HepG2 (cell line): ENCODE results near the gene HMBS. TPM values are rescaled to one million over a fixed set of nuclear protein-coding genes. Genes with fewer than 3 reads are reported as not detected.

ENCODE experiments used
- ARHGAP35 ChIP-seq: sonication (generic); formaldehyde crosslinking; IDR thresholded peaks from 2 replicates; pipeline ENCODE4 v1.9.0; 2022; ENCODE audit warnings: mild to moderate bottlenecking, inconsistent platforms, moderate library complexity, missing genetic modification reagents, borderline replicate concordance
- ARID5B ChIP-seq: IDR thresholded peaks from 2 replicates; pipeline ENCODE4 v1.4.0; 2020; ENCODE audit warnings: mild to moderate bottlenecking, missing genetic modification reagents
- EEA1 ChIP-seq: sonication (generic); formaldehyde crosslinking; IDR thresholded peaks from 2 replicates; pipeline ENCODE4 v1.5.1; 2020; ENCODE audit warnings: mild to moderate bottlenecking, missing genetic modification reagents, borderline replicate concordance
- GABPB1 ChIP-seq: IDR thresholded peaks from 2 replicates; pipeline ENCODE4 v1.6.1; 2016; ENCODE audit warnings: mild to moderate bottlenecking, missing genetic modification reagents, moderate library complexity, missing compliant biosample characterization
- JUND ChIP-seq: sonication (generic); formaldehyde crosslinking; IDR thresholded peaks from 2 replicates; pipeline ENCODE4 v1.8.0; 2022; ENCODE audit warnings: mild to moderate bottlenecking, missing genetic modification reagents
- MIER3 ChIP-seq: IDR thresholded peaks from 2 replicates; pipeline ENCODE4 v1.6.1; 2016; ENCODE audit warnings: missing compliant biosample characterization, borderline replicate concordance
- MYC ChIP-seq: sonication (generic); formaldehyde crosslinking; IDR thresholded peaks from 2 replicates; pipeline ENCODE4 v1.9.0; 2021; ENCODE audit warnings: missing genetic modification reagents, borderline replicate concordance
- PREB ChIP-seq: sonication (generic); formaldehyde crosslinking; IDR thresholded peaks from 2 replicates; pipeline ENCODE4 v1.4.0; 2020; ENCODE audit warnings: missing genetic modification reagents
- PRMT3 ChIP-seq: sonication (generic); formaldehyde crosslinking; IDR thresholded peaks from 2 replicates; pipeline ENCODE4 v1.8.1; 2022; ENCODE audit warnings: low read depth, mild to moderate bottlenecking, moderate library complexity, missing genetic modification reagents, borderline replicate concordance
- RFXANK ChIP-seq: IDR thresholded peaks from 2 replicates; pipeline ENCODE4 v1.6.1; 2016
- SMAD1 ChIP-seq: sonication (generic); formaldehyde crosslinking; IDR thresholded peaks from 2 replicates; pipeline ENCODE4 v1.4.0; 2020; ENCODE audit warnings: missing genetic modification reagents, low read depth, mild to moderate bottlenecking, borderline replicate concordance
- ZFY ChIP-seq: sonication (generic); formaldehyde crosslinking; IDR thresholded peaks from 2 replicates; pipeline ENCODE4 v1.4.0; 2020; ENCODE audit warnings: missing genetic modification reagents
- ZMAT3 ChIP-seq: sonication (generic); formaldehyde crosslinking; conservative IDR thresholded peaks from 2 replicates; pipeline ENCODE4 v1.7.0; 2021; ENCODE audit warnings: missing genetic modification reagents
- ZNF12 ChIP-seq: sonication (generic); formaldehyde crosslinking; IDR thresholded peaks from 2 replicates; pipeline ENCODE4 v1.5.0; 2020; ENCODE audit warnings: missing genetic modification reagents
- ZNF562 ChIP-seq: sonication (generic); formaldehyde crosslinking; IDR thresholded peaks from 2 replicates; pipeline ENCODE4 v1.8.0; 2022; ENCODE audit warnings: missing genetic modification reagents, borderline replicate concordance
- ZNF609 ChIP-seq: sonication (generic); formaldehyde crosslinking; IDR thresholded peaks from 2 replicates; pipeline ENCODE4 v1.4.0; 2020; ENCODE audit warnings: mild to moderate bottlenecking, missing genetic modification reagents, borderline replicate concordance
- ZNF616 ChIP-seq: sonication (generic); formaldehyde crosslinking; IDR thresholded peaks from 2 replicates; pipeline ENCODE4 v1.5.0; 2020; ENCODE audit warnings: low read depth, mild to moderate bottlenecking, missing genetic modification reagents
- ZNF639 ChIP-seq: conservative IDR thresholded peaks from 2 replicates; pipeline ENCODE4 v1.6.1; 2018; ENCODE audit warnings: missing genetic modification reagents
- ZNF782 ChIP-seq: sonication (generic); formaldehyde crosslinking; IDR thresholded peaks from 2 replicates; pipeline ENCODE4 v1.4.0; 2020; ENCODE audit warnings: missing genetic modification reagents, mild to moderate bottlenecking, borderline replicate concordance
- polyA plus RNA-seq, 8 experiments: library from polyadenylated mRNA; depleted of rRNA in 3 of 8; stranded (reverse) in 7 of 8; unstranded in 1 of 8; fragments of >200 nt; fragmentation: Illumina TruSeq in 4 of 8; extraction: Trizol in 4 of 8; gene quantifications; 2 replicates each; pipeline versions ENCODE4 v1.2.1 to v1.2.3, GENCODE V29; 2011 to 2016; ENCODE audit warnings: low read depth in 4 of 8, missing spikeins in 1 of 8, mixed read lengths in 1 of 8; ENCODE audit not compliant: insufficient read depth in 1 of 8
- total RNA-seq, 5 experiments: library from RNA; depleted of rRNA; stranded (reverse); fragments of >200 nt; fragmentation: Illumina TruSeq; extraction: Trizol; gene quantifications; 2 replicates each; pipeline ENCODE4 v1.2.3, GENCODE V29; 2016; ENCODE audit warnings: low read depth in 1 of 5

The HMBS gene
- total and polyA plus RNA-seq, 2 of the 13 experiments (the other 11 are each of a cell fraction or from before 2014, with no cell fraction given), result 9.4 to 46.9 TPM

GRCh38 chr11:119100246-119100970 is 15.7 kb downstream of the HMBS start (continued):
- TF ChIP-seq PRMT3 (CRISPR knock-in tag), result no peak
- no peak for TF ChIP-seq ZMAT3 (CRISPR knock-in tag)
- no peak for TF ChIP-seq ZNF12 (CRISPR knock-in tag)
- no peak for TF ChIP-seq SMAD1
- no peak for TF ChIP-seq ARHGAP35 (CRISPR knock-in tag)
- TF ChIP-seq PREB (CRISPR knock-in tag), result no peak
- no peak for TF ChIP-seq ZNF616 (CRISPR knock-in tag)
- no peak for TF ChIP-seq RFXANK (CRISPR knock-in tag)
- no peak for TF ChIP-seq ARID5B (CRISPR knock-in tag)
- TF ChIP-seq ZNF562 (CRISPR knock-in tag), result no peak
- no peak for TF ChIP-seq GABPB1 (CRISPR knock-in tag)
- no peak for TF ChIP-seq MYC
- no peak for TF ChIP-seq ZNF639
- TF ChIP-seq JUND (CRISPR knock-in tag), result no peak
- no peak for TF ChIP-seq ZNF782 (CRISPR knock-in tag)
- 0 out of 2 replicates have a peak, but pooled peaks have one; percentile 25 for TF ChIP-seq MIER3 (CRISPR knock-in tag)
- no peak for TF ChIP-seq ZNF609 (CRISPR knock-in tag)
- no peak for TF ChIP-seq EEA1 (CRISPR knock-in tag)
- TF ChIP-seq ZFY (CRISPR knock-in tag), result no peak
